MM.1S (cell line): ENCODE measurements around the gene DEPP1.

Experiments used
- EZH2 ChIP-seq: fragments of 300-600 bp; sonication (generic); optimal IDR thresholded peaks from 2 replicates; pipeline ENCODE3; 2017; ENCODE audit warnings: low read depth, mild to moderate bottlenecking, antibody characterized with exemption, low read length, mixed read lengths
- EZH2phosphoT487 ChIP-seq: fragments of 300-600 bp; sonication (generic); IDR thresholded peaks from 2 replicates; pipeline ENCODE4 v1.6.1; 2018; ENCODE audit warnings: antibody characterized with exemption, low read length
- TF ChIP-seq, protein P1 (sequence below): fragments of 300-600 bp; sonication (generic); IDR thresholded peaks from 2 replicates; pipeline ENCODE4 v1.5.1; 2016; ENCODE audit warnings: antibody characterized with exemption, low read length, mixed read lengths

GRCh38 chr10:44965651-44966097, 12.9 kb downstream of the DEPP1 start:
- no peak for TF ChIP-seq EZH2
- TF ChIP-seq, protein P1, sequence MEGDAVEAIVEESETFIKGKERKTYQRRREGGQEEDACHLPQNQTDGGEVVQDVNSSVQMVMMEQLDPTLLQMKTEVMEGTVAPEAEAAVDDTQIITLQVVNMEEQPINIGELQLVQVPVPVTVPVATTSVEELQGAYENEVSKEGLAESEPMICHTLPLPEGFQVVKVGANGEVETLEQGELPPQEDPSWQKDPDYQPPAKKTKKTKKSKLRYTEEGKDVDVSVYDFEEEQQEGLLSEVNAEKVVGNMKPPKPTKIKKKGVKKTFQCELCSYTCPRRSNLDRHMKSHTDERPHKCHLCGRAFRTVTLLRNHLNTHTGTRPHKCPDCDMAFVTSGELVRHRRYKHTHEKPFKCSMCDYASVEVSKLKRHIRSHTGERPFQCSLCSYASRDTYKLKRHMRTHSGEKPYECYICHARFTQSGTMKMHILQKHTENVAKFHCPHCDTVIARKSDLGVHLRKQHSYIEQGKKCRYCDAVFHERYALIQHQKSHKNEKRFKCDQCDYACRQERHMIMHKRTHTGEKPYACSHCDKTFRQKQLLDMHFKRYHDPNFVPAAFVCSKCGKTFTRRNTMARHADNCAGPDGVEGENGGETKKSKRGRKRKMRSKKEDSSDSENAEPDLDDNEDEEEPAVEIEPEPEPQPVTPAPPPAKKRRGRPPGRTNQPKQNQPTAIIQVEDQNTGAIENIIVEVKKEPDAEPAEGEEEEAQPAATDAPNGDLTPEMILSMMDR = no peak
- TF ChIP-seq EZH2phosphoT487 = no peak
